GM12892 (cell line): Measurements from ENCODE around the gene CLMN.

ENCODE experiments used
- DNase-seq: peaks from one replicate; pipeline ENCODE4 v3.0.0; 2011; ENCODE audit not compliant: insufficient read length
- FAIRE-seq: peaks from 2 replicates; lab custom pipeline; 2011; peaks lifted over from hg19 to GRCh38; lab: Jason Lieb, UNC
- POLR2A ChIP-seq: IDR thresholded peaks from 2 replicates; pipeline ENCODE4 v1.6.1; 2011; ENCODE audit warnings: low read depth, low read length, control low read depth
- POLR2AphosphoS5 ChIP-seq: IDR thresholded peaks from 2 replicates; pipeline ENCODE4 v1.6.1; 2011; ENCODE audit warnings: low read depth, low read length, control low read depth
- TAF1 ChIP-seq: IDR thresholded peaks from 2 replicates; pipeline ENCODE4 v1.6.1; 2011; ENCODE audit warnings: low read depth, mild to moderate bottlenecking, control low read depth, low read length, borderline replicate concordance

Gene CLMN

DNA sequence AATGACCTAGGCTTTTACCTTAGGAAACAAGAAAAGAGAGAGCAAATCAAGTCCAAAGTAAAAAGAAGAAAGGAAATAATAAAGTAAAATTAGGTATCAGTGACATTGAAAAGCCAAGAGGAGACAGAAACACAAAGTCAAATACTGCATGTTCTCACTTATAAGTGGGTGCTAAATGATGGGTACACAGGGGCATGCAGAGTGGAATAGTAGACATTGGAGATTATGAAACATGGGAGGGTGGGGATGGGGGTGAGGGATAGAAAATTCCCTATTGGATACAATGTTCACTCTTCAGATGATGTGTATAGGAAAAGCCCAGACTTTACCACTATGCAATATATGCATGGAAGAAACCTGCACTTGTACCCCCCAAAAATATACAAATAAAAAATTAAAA is 35.1 kb upstream of the CLMN start:
- FAIRE-seq: no peak
- no peak for DNase-seq
- TF ChIP-seq POLR2A (no peak), TAF1 (no peak), POLR2AphosphoS5 (no peak)

DNA sequence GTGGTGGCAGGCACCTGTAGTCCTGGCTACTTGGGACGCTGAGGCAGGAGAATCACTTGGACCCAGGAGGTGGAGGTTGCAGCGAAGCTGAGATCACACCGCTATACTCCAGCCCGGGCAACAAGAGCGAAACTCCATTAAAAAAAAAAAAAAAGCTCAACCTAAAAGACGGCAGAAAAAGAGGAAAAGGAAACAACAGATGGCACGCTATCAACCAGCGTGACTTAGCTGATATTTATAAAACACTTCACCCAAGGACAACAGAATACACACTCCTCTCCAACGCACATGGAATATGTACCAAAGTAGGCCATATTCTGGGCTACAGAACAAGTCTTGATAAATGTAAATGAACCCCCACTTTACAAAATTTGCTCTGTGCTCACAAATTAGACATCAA is 34.0 kb upstream of the CLMN start:
- DNase-seq (no peak), FAIRE-seq (no peak)
- TF ChIP-seq POLR2A: no peak
- TF ChIP-seq POLR2AphosphoS5: no peak
- no peak for TF ChIP-seq TAF1

DNA sequence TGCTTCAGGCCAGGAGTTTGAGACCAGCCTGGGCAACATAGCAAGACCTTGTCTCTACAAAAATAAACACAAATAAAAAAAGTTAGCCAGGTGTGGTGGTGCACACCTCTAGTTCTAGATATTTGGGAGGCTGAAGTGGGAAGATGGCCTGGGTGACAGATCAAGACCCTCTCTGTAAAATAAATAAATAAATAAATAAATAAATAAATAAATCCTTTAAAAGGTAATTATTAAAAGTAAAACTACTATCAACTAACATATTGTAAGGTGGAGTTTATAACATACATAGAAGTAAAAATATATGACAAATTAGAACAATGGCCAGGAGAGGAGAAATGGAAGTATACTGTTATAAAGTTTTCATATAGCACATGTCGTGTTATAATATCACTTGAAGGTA is 33.3 kb upstream of the CLMN start:
- no peak for FAIRE-seq
- TF ChIP-seq POLR2AphosphoS5 (no peak), TAF1 (no peak), POLR2A (no peak)
- no peak for DNase-seq

DNA sequence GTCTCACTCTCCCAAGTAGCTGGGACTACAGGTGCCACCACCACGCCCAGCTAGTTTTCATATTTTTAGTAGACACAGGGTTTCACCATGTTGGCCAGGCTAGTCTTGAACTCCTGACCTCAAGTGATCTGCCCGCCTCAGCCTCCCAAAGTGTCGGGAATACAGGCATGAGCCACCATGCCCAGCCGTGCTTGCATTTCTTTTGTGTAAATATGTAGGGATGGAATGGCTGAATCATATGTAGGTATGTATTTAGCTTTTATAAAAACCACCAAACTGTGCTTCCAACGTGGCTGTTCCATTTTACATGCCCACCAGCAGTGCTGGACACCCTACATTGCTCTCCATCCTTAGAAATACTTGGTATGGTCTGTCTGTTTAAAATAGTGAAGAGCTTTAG is 32.8 kb upstream of the CLMN start:
- DNase-seq (no peak), FAIRE-seq (no peak)
- no peak for TF ChIP-seq POLR2A
- no peak for TF ChIP-seq TAF1
- no peak for TF ChIP-seq POLR2AphosphoS5

DNA sequence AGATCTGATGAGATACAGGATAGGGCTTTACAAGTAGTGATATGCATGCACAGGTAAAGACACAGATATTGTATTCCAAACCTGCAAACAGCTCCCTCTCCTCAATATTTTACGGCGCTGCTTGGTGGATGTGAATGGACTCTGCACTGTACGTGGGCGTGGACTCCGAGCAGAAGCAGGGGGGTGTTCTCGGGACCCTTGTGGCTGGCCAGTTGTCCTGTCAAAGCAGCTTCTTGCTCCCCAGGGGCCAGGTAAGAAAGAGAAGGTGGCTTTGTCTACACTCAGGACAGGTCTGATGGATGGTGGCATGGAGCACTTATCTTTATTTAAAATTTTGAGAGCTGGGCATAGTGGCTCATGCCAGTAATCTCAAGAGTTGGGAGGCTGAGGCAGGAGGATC is 29.5 kb upstream of the CLMN start:
- no peak for TF ChIP-seq TAF1
- no peak for TF ChIP-seq POLR2AphosphoS5
- no peak for TF ChIP-seq POLR2A
- FAIRE-seq (no peak), DNase-seq (no peak)

DNA sequence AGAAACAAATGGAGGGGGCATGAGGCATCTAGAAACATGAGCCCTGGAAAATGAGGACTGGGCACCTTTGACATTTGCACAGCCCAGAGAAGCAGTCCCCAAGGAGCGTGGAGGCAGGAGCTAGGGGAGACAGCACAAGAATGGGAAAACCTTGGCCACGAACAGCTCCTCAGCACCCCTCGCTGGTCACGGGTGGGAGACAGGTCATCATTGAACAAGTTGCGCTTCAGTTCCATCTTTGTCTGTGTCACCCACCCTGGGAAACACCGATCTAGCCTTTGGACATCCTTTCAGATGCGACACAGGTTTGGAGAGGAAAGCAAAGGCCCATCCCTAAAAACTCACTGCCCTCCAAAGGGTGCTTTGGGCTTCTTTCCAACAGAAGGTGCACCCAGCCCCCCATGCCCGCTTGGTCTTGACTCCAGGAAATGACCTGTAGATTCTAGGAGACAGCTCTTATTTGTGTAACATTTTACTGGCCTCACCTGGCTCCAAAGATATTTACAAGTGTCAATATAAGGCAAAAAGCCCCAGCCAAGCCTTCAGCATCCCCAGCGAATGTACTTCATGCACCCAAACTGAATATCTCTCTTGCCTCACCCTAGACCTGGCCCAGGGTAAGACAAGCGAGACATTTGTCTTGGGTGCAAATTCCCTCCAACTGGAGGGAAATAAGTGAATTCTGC is 28.8 kb upstream of the CLMN start:
- no peak for DNase-seq
- TF ChIP-seq TAF1 (no peak), POLR2A (no peak), POLR2AphosphoS5 (no peak)
- no peak for FAIRE-seq

DNA sequence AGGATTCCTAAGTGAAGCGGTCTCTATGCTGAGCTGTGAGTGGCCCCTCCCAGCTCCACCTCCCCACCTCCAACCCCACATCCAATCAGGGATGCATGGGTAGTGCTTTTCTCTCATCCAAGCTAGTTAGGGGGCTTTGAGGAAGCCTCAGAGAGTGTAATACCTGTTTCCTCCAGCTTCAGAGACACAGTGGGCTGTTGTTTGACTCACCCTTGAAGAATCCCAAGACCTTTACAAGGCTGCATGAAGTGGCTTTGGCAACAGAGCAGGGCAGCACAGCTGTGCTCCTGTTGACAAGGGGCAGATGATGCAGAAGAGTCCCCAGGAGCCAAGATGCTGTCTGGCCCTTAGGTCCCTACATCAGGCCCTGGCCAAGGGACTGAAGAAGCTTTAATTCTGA is 27.1 kb upstream of the CLMN start:
- TF ChIP-seq POLR2AphosphoS5: no peak
- TF ChIP-seq POLR2A: no peak
- no peak for TF ChIP-seq TAF1
- no peak for FAIRE-seq
- DNase-seq: no peak

DNA sequence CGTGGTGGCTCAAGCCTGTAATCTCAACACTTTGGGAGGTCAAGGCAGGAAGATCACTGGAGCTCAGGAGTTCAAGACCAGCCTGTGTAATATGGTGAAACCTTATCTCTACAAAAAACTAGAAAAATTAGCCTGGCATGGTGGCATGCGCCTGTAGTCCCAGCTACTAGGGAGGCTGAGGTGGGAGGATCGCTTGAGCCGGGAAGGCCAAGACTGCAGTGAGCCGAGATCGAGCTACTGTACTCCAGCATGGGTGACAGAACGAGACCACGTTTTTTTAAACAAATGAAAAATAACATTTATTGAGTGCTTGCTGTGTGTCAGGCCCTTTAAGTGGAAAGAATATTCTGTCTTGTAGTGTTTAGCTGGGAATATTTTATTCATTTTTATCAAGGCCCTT is 26.6 kb upstream of the CLMN start:
- TF ChIP-seq POLR2AphosphoS5 (no peak), POLR2A (no peak), TAF1 (no peak)
- DNase-seq (no peak), FAIRE-seq (no peak)

DNA sequence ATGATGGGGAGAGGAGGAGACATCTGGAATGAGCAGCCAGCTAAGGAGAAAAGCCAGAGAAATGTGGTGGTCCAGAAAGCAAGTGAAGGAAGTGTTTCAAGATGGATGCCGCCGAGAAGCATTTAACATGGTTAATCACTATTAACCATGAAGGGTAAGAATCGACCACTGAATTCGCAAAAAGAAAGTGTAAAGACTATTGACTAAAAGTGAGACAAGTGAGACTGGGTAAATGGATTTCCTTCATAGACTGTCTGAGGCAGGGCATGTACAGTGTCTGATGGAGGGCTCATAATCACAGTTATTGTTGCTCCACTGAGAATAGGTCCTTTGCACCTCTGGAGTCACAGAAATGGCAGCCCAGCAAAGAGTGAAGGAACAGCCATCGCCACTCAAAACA is 25.3 kb upstream of the CLMN start:
- no peak for FAIRE-seq
- TF ChIP-seq POLR2AphosphoS5 (no peak), TAF1 (no peak), POLR2A (no peak)
- no peak for DNase-seq

DNA sequence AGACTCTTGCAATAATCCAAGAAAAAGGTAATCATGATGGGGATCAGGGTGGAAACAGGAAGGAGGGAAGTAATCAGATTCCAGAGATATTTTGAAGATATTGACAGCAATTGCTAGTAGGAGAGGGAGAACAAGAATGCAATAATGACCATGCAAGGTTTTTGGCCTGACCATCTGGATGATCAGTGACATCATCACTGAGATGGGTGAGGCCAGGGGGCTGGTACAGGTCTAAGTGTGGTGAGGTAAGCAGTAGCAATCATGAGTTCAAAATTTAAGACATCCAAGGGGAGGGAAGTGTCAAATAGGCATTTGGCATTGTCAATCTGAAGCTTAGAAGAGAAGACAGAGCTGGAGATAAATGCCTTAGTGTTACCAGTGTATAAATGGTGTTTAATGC is 24.8 kb upstream of the CLMN start:
- FAIRE-seq: no peak
- DNase-seq: no peak
- TF ChIP-seq POLR2A: no peak
- TF ChIP-seq TAF1: no peak

DNA sequence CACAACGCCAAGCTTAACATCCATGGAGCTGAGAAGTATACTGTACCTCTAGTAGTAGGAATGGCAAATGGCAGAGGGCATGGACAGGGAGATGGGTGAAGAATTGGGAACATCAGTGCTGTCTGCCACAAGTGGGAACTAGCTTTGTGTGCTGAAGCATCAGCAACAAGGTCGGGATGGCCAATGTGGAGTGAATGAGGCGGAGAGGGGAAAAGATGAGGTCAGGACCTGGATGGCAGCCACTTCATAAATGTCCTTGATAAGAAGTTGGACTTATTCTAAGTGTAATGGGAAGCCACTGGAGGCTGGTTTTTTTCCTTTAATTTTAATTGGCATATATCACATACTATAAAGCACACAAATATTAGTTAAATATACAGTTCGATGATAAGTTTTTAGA is 21.9 kb upstream of the CLMN start:
- no peak for FAIRE-seq
- no peak for DNase-seq

DNA sequence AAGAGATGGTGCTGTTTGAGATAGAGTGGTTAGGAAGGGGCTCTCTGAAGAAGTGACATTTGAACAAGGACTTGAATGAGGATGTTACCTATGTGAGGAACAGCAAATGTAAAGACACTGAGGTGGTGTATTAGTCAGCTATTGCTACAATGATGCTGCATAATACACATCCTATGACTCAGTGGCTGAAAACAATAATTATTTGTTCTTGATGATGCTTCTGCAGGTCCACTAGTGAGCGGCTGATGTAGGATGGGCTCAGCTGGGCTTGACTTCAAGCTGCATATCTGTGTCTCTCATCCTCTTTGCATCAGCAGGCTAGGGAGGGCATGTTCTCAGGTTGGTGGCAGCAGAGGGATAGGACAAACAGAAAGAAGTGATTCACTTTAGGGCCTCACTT is 21.4 kb upstream of the CLMN start:
- FAIRE-seq: no peak
- DNase-seq: no peak
- TF ChIP-seq TAF1 (no peak), POLR2AphosphoS5 (no peak), POLR2A (no peak)

More for the DNA sequence above, 21.9 kb upstream of the CLMN start:
- no peak for TF ChIP-seq POLR2A
- no peak for TF ChIP-seq POLR2AphosphoS5
- TF ChIP-seq TAF1: no peak

DNA sequence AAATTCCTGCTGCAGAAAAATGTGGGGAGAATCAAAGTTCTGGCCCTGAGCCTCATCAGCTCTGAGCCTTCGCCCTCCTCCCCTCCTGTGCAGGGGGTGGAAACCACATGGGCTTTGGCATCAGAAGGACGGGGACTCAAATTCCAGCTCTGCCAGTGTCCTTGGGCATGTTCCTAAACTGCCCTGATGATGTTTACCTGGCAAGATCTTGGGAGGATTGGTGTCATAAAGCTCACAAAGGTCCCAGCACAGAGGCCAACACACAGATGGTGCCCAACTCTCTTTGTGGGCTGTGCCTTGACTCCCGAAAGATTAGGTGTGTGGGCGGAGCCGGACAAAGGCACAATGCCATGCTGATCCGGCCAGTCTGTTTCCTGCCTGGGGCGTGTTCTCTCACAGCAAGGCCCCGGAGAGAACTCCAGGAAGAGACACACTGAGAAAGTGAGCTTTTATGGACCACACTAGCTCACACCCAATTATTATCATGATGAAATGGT is 20.5 kb upstream of the CLMN start:
- TF ChIP-seq POLR2AphosphoS5 (no peak), POLR2A (no peak), TAF1 (no peak)
- no peak for DNase-seq
- no peak for FAIRE-seq
